PC-3 (cell line): Measurements from ENCODE around the gene NEDD4L.

Source experiments
- EZH2 ChIP-seq: fragments of 300-600 bp; sonication (generic); IDR thresholded peaks from one replicate; pipeline ENCODE4 v1.6.1; 2017; ENCODE audit warnings: antibody characterized with exemption, mild to moderate bottlenecking, low read length; ENCODE audit not compliant: unreplicated experiment
- EZH2phosphoT487 ChIP-seq: fragments of 300-600 bp; sonication (generic); IDR thresholded peaks from 2 replicates; pipeline ENCODE4 v1.6.1; 2018; ENCODE audit warnings: mild to moderate bottlenecking, antibody characterized with exemption, low read length, borderline replicate concordance
- TF ChIP-seq, protein P1 (sequence below): fragments of 300-600 bp; sonication (generic); conservative IDR thresholded peaks from 2 replicates; pipeline ENCODE4 v1.5.1; 2017; ENCODE audit warnings: antibody characterized with exemption, low read depth, mild to moderate bottlenecking, low read length

DNA sequence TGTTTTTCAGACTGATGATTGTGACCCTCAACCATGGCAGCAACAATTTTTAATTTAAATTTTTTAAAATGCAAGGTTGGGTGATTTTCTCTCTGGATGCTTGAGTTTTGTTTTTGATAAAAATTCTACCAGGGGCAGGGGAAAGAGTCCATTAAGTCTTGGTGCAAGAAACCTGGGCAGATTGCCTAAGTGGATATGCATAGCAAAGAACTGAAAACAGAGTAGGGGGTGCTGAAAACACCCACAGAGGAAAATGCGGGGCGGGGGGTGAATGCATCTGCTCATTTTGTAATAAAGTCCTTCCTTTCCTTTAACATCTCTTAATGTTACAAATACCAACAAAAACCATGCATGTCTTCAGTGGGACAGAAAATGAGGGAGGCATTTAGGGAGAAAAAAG, 138.0 kb downstream of the NEDD4L start:
- TF ChIP-seq, protein P1, sequence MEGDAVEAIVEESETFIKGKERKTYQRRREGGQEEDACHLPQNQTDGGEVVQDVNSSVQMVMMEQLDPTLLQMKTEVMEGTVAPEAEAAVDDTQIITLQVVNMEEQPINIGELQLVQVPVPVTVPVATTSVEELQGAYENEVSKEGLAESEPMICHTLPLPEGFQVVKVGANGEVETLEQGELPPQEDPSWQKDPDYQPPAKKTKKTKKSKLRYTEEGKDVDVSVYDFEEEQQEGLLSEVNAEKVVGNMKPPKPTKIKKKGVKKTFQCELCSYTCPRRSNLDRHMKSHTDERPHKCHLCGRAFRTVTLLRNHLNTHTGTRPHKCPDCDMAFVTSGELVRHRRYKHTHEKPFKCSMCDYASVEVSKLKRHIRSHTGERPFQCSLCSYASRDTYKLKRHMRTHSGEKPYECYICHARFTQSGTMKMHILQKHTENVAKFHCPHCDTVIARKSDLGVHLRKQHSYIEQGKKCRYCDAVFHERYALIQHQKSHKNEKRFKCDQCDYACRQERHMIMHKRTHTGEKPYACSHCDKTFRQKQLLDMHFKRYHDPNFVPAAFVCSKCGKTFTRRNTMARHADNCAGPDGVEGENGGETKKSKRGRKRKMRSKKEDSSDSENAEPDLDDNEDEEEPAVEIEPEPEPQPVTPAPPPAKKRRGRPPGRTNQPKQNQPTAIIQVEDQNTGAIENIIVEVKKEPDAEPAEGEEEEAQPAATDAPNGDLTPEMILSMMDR = no peak
- no peak for TF ChIP-seq EZH2
- no peak for TF ChIP-seq EZH2phosphoT487
